H9 (cell line): Measurements from ENCODE around the gene PROK1. TPM values are rescaled to one million over a fixed set of nuclear protein-coding genes. Genes with fewer than 3 reads are reported as not detected.

ENCODE experiments used
- DNase-seq: peaks from one replicate; pipeline ENCODE4 v3.0.0-alpha.2; 2017
- H2AFZ ChIP-seq: one replicate; pipeline ENCODE4 v1.6.1; 2013; ENCODE audit warnings: mild to moderate bottlenecking, low read length, control low read depth, moderate library complexity
- H2AK5ac ChIP-seq: 2 replicates; pipeline ENCODE4 v1.6.1; 2013; ENCODE audit warnings: low read length, control low read depth, mixed read lengths; ENCODE audit not compliant: insufficient read length
- H2BK120ac ChIP-seq: one replicate; pipeline ENCODE4 v1.6.1; 2013; ENCODE audit warnings: low read depth, mild to moderate bottlenecking, low read length, control low read depth, inconsistent platforms; ENCODE audit not compliant: poor library complexity, severe bottlenecking
- H2BK12ac ChIP-seq: 2 replicates; pipeline ENCODE4 v1.6.1; 2013; ENCODE audit warnings: low read length, control low read depth, mixed read lengths, low read depth; ENCODE audit not compliant: insufficient read length
- H2BK15ac ChIP-seq: 2 replicates; pipeline ENCODE4 v1.6.1; 2013; ENCODE audit warnings: low read depth, low read length, control low read depth
- H2BK20ac ChIP-seq: one replicate; pipeline ENCODE4 v1.6.1; 2013; ENCODE audit warnings: low read depth, mild to moderate bottlenecking, low read length, control low read depth, inconsistent platforms; ENCODE audit not compliant: poor library complexity, severe bottlenecking
- H2BK5ac ChIP-seq: 2 replicates; pipeline ENCODE4 v1.6.1; 2013; ENCODE audit warnings: low read length, control low read depth, mixed read lengths; ENCODE audit not compliant: insufficient read length
- H3K14ac ChIP-seq: 2 replicates; pipeline ENCODE4 v1.6.1; 2013; ENCODE audit warnings: low read length, control low read depth; ENCODE audit not compliant: insufficient read depth
- H3K18ac ChIP-seq: 2 replicates; pipeline ENCODE4 v1.6.1; 2013; ENCODE audit warnings: low read depth, mild to moderate bottlenecking, mixed read lengths, low read length, control low read depth; ENCODE audit not compliant: insufficient read length
- H3K23ac ChIP-seq: 2 replicates; pipeline ENCODE4 v1.6.1; 2013; ENCODE audit warnings: low read length, control low read depth, mixed read lengths, low read depth; ENCODE audit not compliant: insufficient read length
- H3K23me2 ChIP-seq: 2 replicates; pipeline ENCODE4 v1.6.1; 2013; ENCODE audit warnings: low read depth, mild to moderate bottlenecking, mixed read lengths, low read length, control low read depth; ENCODE audit not compliant: insufficient read length, poor library complexity, severe bottlenecking
- H3K27ac ChIP-seq: 2 replicates; pipeline ENCODE4 v1.5.1; 2013; ENCODE audit warnings: low read length, control low read depth, mixed read lengths, low read depth; ENCODE audit not compliant: insufficient read length
- H3K27me3 ChIP-seq: 2 replicates; pipeline ENCODE4 v1.6.1; 2013; ENCODE audit warnings: low read length, control low read depth, inconsistent platforms; ENCODE audit not compliant: insufficient read depth
- H3K4ac ChIP-seq: 2 replicates; pipeline ENCODE4 v1.6.1; 2013; ENCODE audit warnings: low read depth, mild to moderate bottlenecking, control low read depth, inconsistent platforms, low read length, moderate library complexity
- H3K4me1 ChIP-seq: 2 replicates; pipeline ENCODE4 v1.6.1; 2013; ENCODE audit warnings: low read length, control low read depth, inconsistent platforms; ENCODE audit not compliant: insufficient read depth
- H3K4me2 ChIP-seq: 2 replicates; pipeline ENCODE4 v1.6.1; 2013; ENCODE audit warnings: low read length, control low read depth, mixed read lengths; ENCODE audit not compliant: insufficient read length, insufficient read depth
- H3K56ac ChIP-seq: 2 replicates; pipeline ENCODE4 v1.6.1; 2013; ENCODE audit warnings: low read depth, mild to moderate bottlenecking, mixed read lengths, low read length, control low read depth; ENCODE audit not compliant: insufficient read length
- H3K79me1 ChIP-seq: 2 replicates; pipeline ENCODE4 v1.6.1; 2013; ENCODE audit warnings: low read depth, mild to moderate bottlenecking, moderate library complexity, low read length, control low read depth, inconsistent platforms; ENCODE audit not compliant: insufficient read depth, poor library complexity, severe bottlenecking
- H3K79me2 ChIP-seq: 2 replicates; pipeline ENCODE4 v1.6.1; 2013; ENCODE audit warnings: low read length, control low read depth, inconsistent platforms; ENCODE audit not compliant: insufficient read depth
- H3K9ac ChIP-seq: 2 replicates; pipeline ENCODE4 v1.6.1; 2013; ENCODE audit warnings: low read length, control low read depth, mixed read lengths; ENCODE audit not compliant: insufficient read length; ENCODE audit errors: extremely low read depth
- H3K9me3 ChIP-seq: one replicate; pipeline ENCODE4 v1.6.1; 2013; ENCODE audit warnings: low read depth, low read length, inconsistent platforms; ENCODE audit not compliant: control insufficient read depth
- H3T11ph ChIP-seq: one replicate; pipeline ENCODE4 v1.6.1; 2013; ENCODE audit warnings: mild to moderate bottlenecking, low read length, control low read depth, inconsistent platforms
- H4K20me1 ChIP-seq: one replicate; pipeline ENCODE4 v1.6.1; 2013; ENCODE audit not compliant: control insufficient read depth, insufficient read length, insufficient read depth
- H4K5ac ChIP-seq: 2 replicates; pipeline ENCODE4 v1.6.1; 2013; ENCODE audit warnings: low read depth, mild to moderate bottlenecking, mixed read lengths, low read length, control low read depth; ENCODE audit not compliant: insufficient read length
- H4K8ac ChIP-seq: replicated peaks from 2 replicates; pipeline ENCODE4 v1.6.1; 2013; ENCODE audit warnings: low read length, control low read depth, mixed read lengths, low read depth; ENCODE audit not compliant: insufficient read length
- H4K91ac ChIP-seq: 2 replicates; pipeline ENCODE4 v1.6.1; 2013; ENCODE audit warnings: low read depth, mild to moderate bottlenecking, moderate library complexity, mixed read lengths, low read length, control low read depth; ENCODE audit not compliant: insufficient read length
- H3K27ac Mint-ChIP-seq, 3 experiments: 2 replicates in 2 of 3; 3 replicates in 1 of 3; pipeline ENCODE4 v1.8.0; 2020 to 2021; ENCODE audit warnings: mixed read lengths in 3 of 3, mild to moderate bottlenecking in 1 of 3, moderate library complexity in 1 of 3
- H3K27me3 Mint-ChIP-seq: 2 replicates; pipeline ENCODE4 v1.8.0; 2021; ENCODE audit warnings: low read depth, mild to moderate bottlenecking, moderate library complexity, mixed read lengths
- H3K36me3 Mint-ChIP-seq, 3 experiments: 2 replicates in 2 of 3; 3 replicates in 1 of 3; pipeline ENCODE4 v1.8.0; 2020 to 2021; ENCODE audit warnings: low read depth in 3 of 3, mixed read lengths in 3 of 3; ENCODE audit not compliant: insufficient read depth in 1 of 3
- H3K4me1 Mint-ChIP-seq, 2 experiments: 2 replicates each; pipeline ENCODE4 v1.8.0; 2020; ENCODE audit warnings: mixed read lengths in 2 of 2
- H3K4me3 Mint-ChIP-seq, 2 experiments: 2 replicates in 1 of 2; 3 replicates in 1 of 2; pipeline ENCODE4 v1.8.0; 2020 to 2021; ENCODE audit warnings: mild to moderate bottlenecking in 2 of 2, mixed read lengths in 2 of 2, moderate library complexity in 1 of 2
- H3K9me3 Mint-ChIP-seq, 2 experiments: 2 replicates in 1 of 2; 3 replicates in 1 of 2; pipeline ENCODE4 v1.8.0; 2020; ENCODE audit warnings: mild to moderate bottlenecking in 2 of 2, mixed read lengths in 2 of 2, moderate library complexity in 1 of 2
- CTCF ChIP-seq: fragments of 200-600 bp; sonication (generic); conservative IDR thresholded peaks from 3 replicates; pipeline ENCODE4 v1.8.0; 2021; ENCODE audit warnings: antibody characterized with exemption, mild to moderate bottlenecking
- WGBS: extraction: QIAGEN DNeasy Blood & Tissue Kit; methylation state at CpG from one replicate; pipeline ENCODE4 v1.1.7; 2013; ENCODE audit warnings: missing lambda C conversion rate, low lambda C conversion rate, mixed read lengths; ENCODE audit not compliant: insufficient read length; ENCODE audit errors: extremely low coverage; 5-methylcytosine and 5-hydroxymethylcytosine counted together
- total RNA-seq: library from RNA; stranded (reverse); gene quantifications from 2 replicates; pipeline ENCODE4 v1.2.1, GENCODE V29; 2021

PROK1 gene
- total RNA-seq, 1 experiment from 2014 or later: not detected

- H3K14ac ChIP-seq: no peak overlapping the region
- peaks cover 5% of the 10 kb centered on the region for H3K9me3 ChIP-seq
- H3K27ac Mint-ChIP-seq: no peak overlapping the region
- no peak overlapping the region for H2BK20ac ChIP-seq
- WGBS: no CpG with 5 or more reads among the region's 9 CpGs
- H2BK12ac ChIP-seq: no peak overlapping the region
- H3K27ac ChIP-seq: no peak overlapping the region
- H3K27me3 ChIP-seq: no peaks in the 10 kb centered on the region
- H4K8ac ChIP-seq: no peak overlapping the region
- no peak overlapping the region for H4K5ac ChIP-seq
- no peak overlapping the region for H3T11ph ChIP-seq
- no peak overlapping the region for H2BK15ac ChIP-seq
- no peak overlapping the region for H3K56ac ChIP-seq
- DNase-seq: no peak
- no peaks in the 10 kb centered on the region for H4K20me1 ChIP-seq
- peaks cover 11 to 12% of the 10 kb centered on the region in 2 experiments for H3K4me1 Mint-ChIP-seq
- H3K27me3 Mint-ChIP-seq: peaks cover 2% of the 10 kb centered on the region; the same call in 1 of the 2 replicates
- H3K4ac ChIP-seq: no peak overlapping the region
- H3K79me2 ChIP-seq: no peaks in the 10 kb centered on the region
- H3K23ac ChIP-seq: no peak overlapping the region
- H3K23me2 ChIP-seq: no peaks in the 10 kb centered on the region
- no peaks in the 10 kb centered on the region for H3K4me1 ChIP-seq
- H3K18ac ChIP-seq: no peak overlapping the region
- no peak overlapping the region for H2BK5ac ChIP-seq
- H4K91ac ChIP-seq: no peak overlapping the region
- H2BK120ac ChIP-seq: no peak overlapping the region
- no peak overlapping the region for H2AFZ ChIP-seq
- H3K9me3 Mint-ChIP-seq: peaks cover 4 to 9% of the 10 kb centered on the region in 2 experiments; a peak in 3 of 5 replicates
- H3K4me2 ChIP-seq: no peak overlapping the region
- H3K4me3 Mint-ChIP-seq: no peak overlapping the region
- no peak overlapping the region for H3K9ac ChIP-seq
- no peak overlapping the region for H2AK5ac ChIP-seq
- H3K79me1 ChIP-seq: no peaks in the 10 kb centered on the region
- peaks cover 3 to 5% (median 4%) of the 10 kb centered on the region in 3 experiments; a peak in 5 of 7 replicates for H3K36me3 Mint-ChIP-seq
- no peak for TF ChIP-seq CTCF
Measured at GRCh38 chr1:110424699-110425611, 26.0 kb upstream of the PROK1 start.
